Ishikawa (cell line): ENCODE results near the gene PDE11A.

Source experiments
- CEBPB ChIP-seq: IDR thresholded peaks from 2 replicates; pipeline ENCODE4 v1.6.1; 2012
- CREB1 ChIP-seq: IDR thresholded peaks from 2 replicates; pipeline ENCODE4 v1.6.1; 2012; ENCODE audit warnings: low read depth
- EGR1 ChIP-seq: IDR thresholded peaks from 2 replicates; pipeline ENCODE4 v1.6.1; 2012
- EP300 ChIP-seq: IDR thresholded peaks from 2 replicates; pipeline ENCODE4 v1.6.1; 2012; ENCODE audit warnings: borderline replicate concordance
- FOXM1 ChIP-seq: IDR thresholded peaks from 2 replicates; pipeline ENCODE4 v1.6.1; 2012; ENCODE audit warnings: low read depth, borderline replicate concordance
- NFIC ChIP-seq: IDR thresholded peaks from 2 replicates; pipeline ENCODE4 v1.6.1; 2012
- RAD21 ChIP-seq: IDR thresholded peaks from 2 replicates; pipeline ENCODE4 v1.6.1; 2012; ENCODE audit warnings: low read depth
- TAF1 ChIP-seq: IDR thresholded peaks from 2 replicates; pipeline ENCODE4 v1.6.1; 2012; ENCODE audit warnings: low read depth, mild to moderate bottlenecking
- TCF12 ChIP-seq: IDR thresholded peaks from 2 replicates; pipeline ENCODE4 v1.6.1; 2012; ENCODE audit warnings: low read depth
- YY1 ChIP-seq: IDR thresholded peaks from 2 replicates; pipeline ENCODE4 v1.6.1; 2012; ENCODE audit warnings: low read depth
- TF ChIP-seq, protein P1 (sequence below): IDR thresholded peaks from 2 replicates; pipeline ENCODE4 v1.6.1; 2012; ENCODE audit warnings: low read depth, mild to moderate bottlenecking
- TF ChIP-seq, protein P2 (sequence below): IDR thresholded peaks from 2 replicates; pipeline ENCODE4 v1.6.1; 2012
- TF ChIP-seq, protein P3 (sequence below): IDR thresholded peaks from 2 replicates; pipeline ENCODE4 v1.6.1; 2012

DNA sequence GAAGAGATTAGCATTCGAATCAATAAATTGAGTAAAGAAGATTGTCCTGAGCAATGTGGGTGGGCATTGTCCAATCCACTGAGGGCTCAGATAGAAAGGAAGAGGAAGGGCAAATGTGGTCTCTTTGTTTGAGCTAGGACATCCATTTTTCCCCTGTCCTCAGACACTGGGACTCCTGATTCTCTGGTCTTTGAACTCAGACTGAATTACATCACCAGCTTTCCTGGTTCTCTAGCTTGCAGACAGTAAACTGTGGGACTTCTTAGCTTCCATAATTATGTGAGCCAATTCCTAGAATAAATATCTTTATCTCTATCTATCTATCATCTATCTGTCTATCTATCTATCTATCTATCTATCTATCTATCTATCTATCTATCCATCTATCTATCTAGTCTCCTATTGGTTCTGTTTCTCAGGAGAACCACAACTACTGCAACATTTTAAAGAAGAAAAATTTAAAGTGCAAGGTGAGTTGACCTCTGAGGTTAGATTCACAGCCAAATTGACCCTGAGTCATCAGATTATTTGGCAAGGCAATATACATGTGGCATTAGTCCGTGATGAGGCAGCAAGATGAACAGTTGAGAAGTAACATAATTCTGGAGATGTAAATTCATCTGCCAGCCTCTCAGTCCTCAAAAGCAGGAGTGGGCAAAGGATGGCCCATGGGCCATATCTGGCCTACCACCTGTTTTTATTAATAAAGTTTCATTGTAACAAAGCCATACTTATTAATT is 191.4 kb downstream of the PDE11A start:
- TF ChIP-seq, protein P1, sequence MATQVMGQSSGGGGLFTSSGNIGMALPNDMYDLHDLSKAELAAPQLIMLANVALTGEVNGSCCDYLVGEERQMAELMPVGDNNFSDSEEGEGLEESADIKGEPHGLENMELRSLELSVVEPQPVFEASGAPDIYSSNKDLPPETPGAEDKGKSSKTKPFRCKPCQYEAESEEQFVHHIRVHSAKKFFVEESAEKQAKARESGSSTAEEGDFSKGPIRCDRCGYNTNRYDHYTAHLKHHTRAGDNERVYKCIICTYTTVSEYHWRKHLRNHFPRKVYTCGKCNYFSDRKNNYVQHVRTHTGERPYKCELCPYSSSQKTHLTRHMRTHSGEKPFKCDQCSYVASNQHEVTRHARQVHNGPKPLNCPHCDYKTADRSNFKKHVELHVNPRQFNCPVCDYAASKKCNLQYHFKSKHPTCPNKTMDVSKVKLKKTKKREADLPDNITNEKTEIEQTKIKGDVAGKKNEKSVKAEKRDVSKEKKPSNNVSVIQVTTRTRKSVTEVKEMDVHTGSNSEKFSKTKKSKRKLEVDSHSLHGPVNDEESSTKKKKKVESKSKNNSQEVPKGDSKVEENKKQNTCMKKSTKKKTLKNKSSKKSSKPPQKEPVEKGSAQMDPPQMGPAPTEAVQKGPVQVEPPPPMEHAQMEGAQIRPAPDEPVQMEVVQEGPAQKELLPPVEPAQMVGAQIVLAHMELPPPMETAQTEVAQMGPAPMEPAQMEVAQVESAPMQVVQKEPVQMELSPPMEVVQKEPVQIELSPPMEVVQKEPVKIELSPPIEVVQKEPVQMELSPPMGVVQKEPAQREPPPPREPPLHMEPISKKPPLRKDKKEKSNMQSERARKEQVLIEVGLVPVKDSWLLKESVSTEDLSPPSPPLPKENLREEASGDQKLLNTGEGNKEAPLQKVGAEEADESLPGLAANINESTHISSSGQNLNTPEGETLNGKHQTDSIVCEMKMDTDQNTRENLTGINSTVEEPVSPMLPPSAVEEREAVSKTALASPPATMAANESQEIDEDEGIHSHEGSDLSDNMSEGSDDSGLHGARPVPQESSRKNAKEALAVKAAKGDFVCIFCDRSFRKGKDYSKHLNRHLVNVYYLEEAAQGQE: no peak
- no peak for TF ChIP-seq FOXM1
- no peak for TF ChIP-seq EP300
- TF ChIP-seq NFIC: no peak
- TF ChIP-seq CEBPB: no peak
- TF ChIP-seq, protein P2, sequence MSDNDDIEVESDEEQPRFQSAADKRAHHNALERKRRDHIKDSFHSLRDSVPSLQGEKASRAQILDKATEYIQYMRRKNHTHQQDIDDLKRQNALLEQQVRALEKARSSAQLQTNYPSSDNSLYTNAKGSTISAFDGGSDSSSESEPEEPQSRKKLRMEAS: no peak
- TF ChIP-seq RAD21: no peak
- TF ChIP-seq, protein P3, sequence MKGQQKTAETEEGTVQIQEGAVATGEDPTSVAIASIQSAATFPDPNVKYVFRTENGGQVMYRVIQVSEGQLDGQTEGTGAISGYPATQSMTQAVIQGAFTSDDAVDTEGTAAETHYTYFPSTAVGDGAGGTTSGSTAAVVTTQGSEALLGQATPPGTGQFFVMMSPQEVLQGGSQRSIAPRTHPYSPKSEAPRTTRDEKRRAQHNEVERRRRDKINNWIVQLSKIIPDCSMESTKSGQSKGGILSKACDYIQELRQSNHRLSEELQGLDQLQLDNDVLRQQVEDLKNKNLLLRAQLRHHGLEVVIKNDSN: no peak
- TF ChIP-seq TAF1: no peak
- no peak for TF ChIP-seq TCF12
- no peak for TF ChIP-seq EGR1
- no peak for TF ChIP-seq CREB1
- no peak for TF ChIP-seq YY1
